ENCODE data around the gene AKR1C2. TPM values are rescaled to one million over a fixed set of nuclear protein-coding genes. Genes with fewer than 3 reads are reported as not detected.

The AKR1C2 gene
- total and polyA plus RNA-seq, 9 of the 15 experiments (the other 6 are each of a cell fraction or from before 2014, with no cell fraction given), result 13.8 to 74.0 (median 30.5) TPM

GRCh38 chr10:4943821-4944220 is 59.8 kb downstream of the AKR1C2 start:
- peaks cover 0 to 27% of the 10 kb centered on the region in 2 experiments; a peak in 4 of 5 replicates for H3K4me1 ChIP-seq (replicated peaks in 1 of 2; ENCODE audit: control insufficient read depth in 2 of 2, insufficient read depth in 2 of 2, low read length in 2 of 2)
- CTCF ChIA-PET (ENCODE audit: low intra/inter-chr PET ratio), result no interaction called here
- no peak for TF ChIP-seq POLR2AphosphoS5 (IDR thresholded peaks at IDR 0.05; ENCODE audit: control insufficient read depth, insufficient read depth, low read depth, low read length)
- TF ChIP-seq, protein P1, sequence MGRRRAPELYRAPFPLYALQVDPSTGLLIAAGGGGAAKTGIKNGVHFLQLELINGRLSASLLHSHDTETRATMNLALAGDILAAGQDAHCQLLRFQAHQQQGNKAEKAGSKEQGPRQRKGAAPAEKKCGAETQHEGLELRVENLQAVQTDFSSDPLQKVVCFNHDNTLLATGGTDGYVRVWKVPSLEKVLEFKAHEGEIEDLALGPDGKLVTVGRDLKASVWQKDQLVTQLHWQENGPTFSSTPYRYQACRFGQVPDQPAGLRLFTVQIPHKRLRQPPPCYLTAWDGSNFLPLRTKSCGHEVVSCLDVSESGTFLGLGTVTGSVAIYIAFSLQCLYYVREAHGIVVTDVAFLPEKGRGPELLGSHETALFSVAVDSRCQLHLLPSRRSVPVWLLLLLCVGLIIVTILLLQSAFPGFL (CRISPR knock-in tag; IDR thresholded peaks at IDR 0.05), result no peak
- no peak for TF ChIP-seq MCM2 (IDR thresholded peaks at IDR 0.05; ENCODE audit: low read depth)
- TF ChIP-seq, protein P2, sequence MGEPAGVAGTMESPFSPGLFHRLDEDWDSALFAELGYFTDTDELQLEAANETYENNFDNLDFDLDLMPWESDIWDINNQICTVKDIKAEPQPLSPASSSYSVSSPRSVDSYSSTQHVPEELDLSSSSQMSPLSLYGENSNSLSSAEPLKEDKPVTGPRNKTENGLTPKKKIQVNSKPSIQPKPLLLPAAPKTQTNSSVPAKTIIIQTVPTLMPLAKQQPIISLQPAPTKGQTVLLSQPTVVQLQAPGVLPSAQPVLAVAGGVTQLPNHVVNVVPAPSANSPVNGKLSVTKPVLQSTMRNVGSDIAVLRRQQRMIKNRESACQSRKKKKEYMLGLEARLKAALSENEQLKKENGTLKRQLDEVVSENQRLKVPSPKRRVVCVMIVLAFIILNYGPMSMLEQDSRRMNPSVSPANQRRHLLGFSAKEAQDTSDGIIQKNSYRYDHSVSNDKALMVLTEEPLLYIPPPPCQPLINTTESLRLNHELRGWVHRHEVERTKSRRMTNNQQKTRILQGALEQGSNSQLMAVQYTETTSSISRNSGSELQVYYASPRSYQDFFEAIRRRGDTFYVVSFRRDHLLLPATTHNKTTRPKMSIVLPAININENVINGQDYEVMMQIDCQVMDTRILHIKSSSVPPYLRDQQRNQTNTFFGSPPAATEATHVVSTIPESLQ (CRISPR knock-in tag; IDR thresholded peaks at IDR 0.05), result no peak
- no peak for TF ChIP-seq SUPT5H (IDR thresholded peaks at IDR 0.05)
- no peak for TF ChIP-seq SPI1 (IDR thresholded peaks at IDR 0.05; ENCODE audit: borderline replicate concordance, low read depth, low read length)
- TF ChIP-seq, protein P3, sequence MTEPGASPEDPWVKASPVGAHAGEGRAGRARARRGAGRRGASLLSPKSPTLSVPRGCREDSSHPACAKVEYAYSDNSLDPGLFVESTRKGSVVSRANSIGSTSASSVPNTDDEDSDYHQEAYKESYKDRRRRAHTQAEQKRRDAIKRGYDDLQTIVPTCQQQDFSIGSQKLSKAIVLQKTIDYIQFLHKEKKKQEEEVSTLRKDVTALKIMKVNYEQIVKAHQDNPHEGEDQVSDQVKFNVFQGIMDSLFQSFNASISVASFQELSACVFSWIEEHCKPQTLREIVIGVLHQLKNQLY (CRISPR knock-in tag; conservative IDR thresholded peaks at IDR 0.05), result no peak
- TF ChIP-seq GTF2B (IDR thresholded peaks at IDR 0.05; ENCODE audit: extremely low read depth, insufficient read length), result no peak
- no peak for TF ChIP-seq ZNF174 (CRISPR knock-in tag; IDR thresholded peaks at IDR 0.05)
- TF ChIP-seq ZNF644 (tag; IDR thresholded peaks at IDR 0.05; ENCODE audit: low read depth), result no peak
- TF ChIP-seq, protein P4, sequence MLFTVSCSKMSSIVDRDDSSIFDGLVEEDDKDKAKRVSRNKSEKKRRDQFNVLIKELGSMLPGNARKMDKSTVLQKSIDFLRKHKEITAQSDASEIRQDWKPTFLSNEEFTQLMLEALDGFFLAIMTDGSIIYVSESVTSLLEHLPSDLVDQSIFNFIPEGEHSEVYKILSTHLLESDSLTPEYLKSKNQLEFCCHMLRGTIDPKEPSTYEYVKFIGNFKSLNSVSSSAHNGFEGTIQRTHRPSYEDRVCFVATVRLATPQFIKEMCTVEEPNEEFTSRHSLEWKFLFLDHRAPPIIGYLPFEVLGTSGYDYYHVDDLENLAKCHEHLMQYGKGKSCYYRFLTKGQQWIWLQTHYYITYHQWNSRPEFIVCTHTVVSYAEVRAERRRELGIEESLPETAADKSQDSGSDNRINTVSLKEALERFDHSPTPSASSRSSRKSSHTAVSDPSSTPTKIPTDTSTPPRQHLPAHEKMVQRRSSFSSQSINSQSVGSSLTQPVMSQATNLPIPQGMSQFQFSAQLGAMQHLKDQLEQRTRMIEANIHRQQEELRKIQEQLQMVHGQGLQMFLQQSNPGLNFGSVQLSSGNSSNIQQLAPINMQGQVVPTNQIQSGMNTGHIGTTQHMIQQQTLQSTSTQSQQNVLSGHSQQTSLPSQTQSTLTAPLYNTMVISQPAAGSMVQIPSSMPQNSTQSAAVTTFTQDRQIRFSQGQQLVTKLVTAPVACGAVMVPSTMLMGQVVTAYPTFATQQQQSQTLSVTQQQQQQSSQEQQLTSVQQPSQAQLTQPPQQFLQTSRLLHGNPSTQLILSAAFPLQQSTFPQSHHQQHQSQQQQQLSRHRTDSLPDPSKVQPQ (CRISPR knock-in tag; IDR thresholded peaks at IDR 0.05; ENCODE audit: borderline replicate concordance), result no peak
- no peak for TF ChIP-seq ZNF507 (tag; conservative IDR thresholded peaks at IDR 0.05)
- no peak for TF ChIP-seq ZNF785 (CRISPR knock-in tag; IDR thresholded peaks at IDR 0.05)
- no peak for TF ChIP-seq RFX1 (IDR thresholded peaks at IDR 0.05)
- no peak for TF ChIP-seq ZNF354B (CRISPR knock-in tag; IDR thresholded peaks at IDR 0.05)
- TF ChIP-seq ZNF232 (CRISPR knock-in tag; IDR thresholded peaks at IDR 0.05), result no peak
- TF ChIP-seq ZNF707 (CRISPR knock-in tag; conservative IDR thresholded peaks at IDR 0.05), result no peak

More at GRCh38 chr10:4943821-4944220, 59.8 kb downstream of the AKR1C2 start:
- WGBS (ENCODE audit: insufficient coverage, low coverage, missing lambda C conversion rate), result 67% methylated on average over 2 of the region's 2 CpGs
- H3K4me2 ChIP-seq (ENCODE audit: insufficient read depth, low read length), result no peak overlapping the region
- no peak for ATAC-seq
- no peak overlapping the region for H2AFZ ChIP-seq (ENCODE audit: low read depth, low read length)
- no peak for FAIRE-seq
- no peak overlapping the region for H3K9ac ChIP-seq (ENCODE audit: insufficient read depth in 1 of 2, low read depth in 2 of 2, low read length in 2 of 2)
- no peaks in the 10 kb centered on the region for H4K20me1 ChIP-seq (replicated peaks; ENCODE audit: control insufficient read depth, insufficient read depth, low read length)
- no peak for DNase-seq (ENCODE audit: extremely low read depth in 1 of 4, low spot score in 3 of 4)
- H3K36me3 ChIP-seq (ENCODE audit: control insufficient read depth, insufficient read depth, low read length), result no peaks in the 10 kb centered on the region; the same call in 2 of the 3 replicates
- H3K27me3 ChIP-seq (ENCODE audit: control insufficient read depth in 2 of 2, insufficient read depth in 2 of 2, low read length in 2 of 2), result no peaks in the 10 kb centered on the region
- POLR2A ChIA-PET, result no interaction called here
- BruUV-seq (replicated peaks), result no TSS peak
- in situ Hi-C loops (cut with MboI) (loop anchor here (5.0 kb wide), 1 partner anchor 78 kb away; no protein-coding TSS in a partner anchor), intact Hi-C loops (cut with micrococcal nuclease) (loop anchor here (1.0 kb wide), 1 partner anchor 95 kb away; no protein-coding TSS in a partner anchor)
- no peak overlapping the region for H3K4me3 ChIP-seq
- no peaks in the 10 kb centered on the region; the same call in 1 of the 2 replicates for H3K9me3 ChIP-seq (replicated peaks; ENCODE audit: control insufficient read depth, insufficient read depth, low read depth, low read length)
- H3K27ac ChIP-seq (ENCODE audit: extremely low read depth, low read depth, low read length), result no peak overlapping the region
- no peaks in the 10 kb centered on the region for H3K9me1 ChIP-seq (ENCODE audit: control insufficient read depth, insufficient read depth, low read length)
- no peaks in the 10 kb centered on the region for H3K79me2 ChIP-seq (ENCODE audit: control insufficient read depth, insufficient read depth, low read length)

All from K562 (cell line).